Left ventricle myocardium inferior (tissue), 1 donor: ENCODE results near the gene KIFC3. TPM values are rescaled to one million over a fixed set of nuclear protein-coding genes. Genes with fewer than 3 reads are reported as not detected.
A peak's percentile ranks its signal among the peaks of the same experiment; 100 is the strongest.

Experiments
- DNase-seq: peaks from one replicate; pipeline ENCODE4 v3.0.0-alpha.2; 2020
- H3K27ac ChIP-seq: fragments of 200-600 bp; replicated peaks from 2 replicates; pipeline ENCODE4 v1.8.0; 2021
- H3K27me3 ChIP-seq: fragments of 200-600 bp; 2 replicates; pipeline ENCODE4 v1.8.0; 2021; ENCODE audit warnings: low read depth
- H3K36me3 ChIP-seq: fragments of 200-600 bp; 2 replicates; pipeline ENCODE4 v1.8.0; 2021
- H3K4me1 ChIP-seq: fragments of 200-600 bp; 2 replicates; pipeline ENCODE4 v1.8.0; 2021
- H3K4me3 ChIP-seq: fragments of 200-600 bp; 2 replicates; pipeline ENCODE4 v1.8.0; 2021; ENCODE audit warnings: mild to moderate bottlenecking, moderate library complexity
- H3K9me3 ChIP-seq: fragments of 200-600 bp; replicated peaks from 2 replicates; pipeline ENCODE4 v1.8.0; 2021
- intact Hi-C: fragments of 100-400 bp; cut with micrococcal nuclease; formaldehyde crosslinking; loops from one replicate; pipeline ENCODE4 v1.11.0; 2022
- total RNA-seq: library from RNA; stranded (reverse); fragmentation: NEBNext Ultra II Directional; extraction: Animal tissue kit (Norgen Biotek cat#: 25700); gene quantifications from one replicate; pipeline ENCODE4 v1.2.1, GENCODE V29; 2021
- TF ChIP-seq, protein P1 (sequence below): fragments of 200-600 bp; IDR thresholded peaks from 2 replicates; pipeline ENCODE4 v1.8.0; 2021; ENCODE audit warnings: antibody characterized with exemption, mild to moderate bottlenecking, borderline replicate concordance
- donor health status: DM: no; HTN: yes; CAD: no; lungs with severe emphysema.

The KIFC3 gene
- total RNA-seq, 1 donor from 2014 or later = 63.5 TPM

DNA sequence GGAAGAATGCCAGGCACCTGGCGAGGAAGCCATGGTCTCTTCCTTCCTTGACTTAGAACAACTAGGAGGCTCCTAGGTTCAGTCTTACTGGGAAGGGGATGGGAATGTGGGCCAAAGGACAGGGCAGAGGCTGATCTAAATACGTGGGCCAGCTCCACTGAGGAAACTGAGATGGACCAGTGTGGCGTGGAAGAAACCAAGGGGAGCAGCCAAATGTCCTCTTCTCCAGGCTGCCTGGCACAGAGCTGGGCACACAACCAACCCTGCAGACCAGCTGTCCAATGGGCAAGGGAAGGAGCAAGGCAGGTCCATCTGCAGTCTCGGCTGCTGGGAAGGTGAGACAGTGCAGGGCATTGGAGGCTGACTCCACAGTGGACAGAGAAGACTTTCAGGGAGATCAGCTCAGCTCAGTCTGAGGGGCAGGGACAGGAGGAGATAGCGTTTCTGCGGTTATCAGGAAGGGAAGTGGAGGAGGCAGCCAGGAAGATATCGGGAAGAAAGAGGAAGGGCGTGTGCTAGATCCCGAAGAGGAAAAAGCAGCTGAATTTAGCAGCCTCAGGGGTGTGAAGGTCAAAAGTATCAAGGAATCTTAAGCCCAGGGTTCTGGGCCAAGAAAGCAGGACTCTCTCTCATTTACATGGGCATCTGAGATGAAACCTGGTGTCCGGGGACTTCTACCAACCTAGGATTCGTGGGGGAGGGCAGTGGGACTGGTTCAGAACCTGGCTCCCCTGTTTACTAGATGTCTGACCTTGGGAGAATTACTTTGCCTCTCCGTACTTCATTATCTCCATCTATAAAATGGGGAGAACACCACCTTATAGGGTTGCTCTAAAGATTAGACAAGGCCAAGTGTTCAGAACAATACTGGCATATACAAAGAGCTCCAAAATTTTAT, 1.8 kb downstream of the KIFC3 start:
- Histone ChIP-seq H3K36me3 (peaks cover 17% of the 10 kb centered on the region), H3K4me3 (peak overlapping the region; percentile 79), H3K27ac (peak overlapping the region; percentile 96), H3K27me3 (no peaks in the 10 kb centered on the region), H3K4me1 (peaks cover 95% of the 10 kb centered on the region), H3K9me3 (no peaks in the 10 kb centered on the region)
- TF ChIP-seq, protein P1, sequence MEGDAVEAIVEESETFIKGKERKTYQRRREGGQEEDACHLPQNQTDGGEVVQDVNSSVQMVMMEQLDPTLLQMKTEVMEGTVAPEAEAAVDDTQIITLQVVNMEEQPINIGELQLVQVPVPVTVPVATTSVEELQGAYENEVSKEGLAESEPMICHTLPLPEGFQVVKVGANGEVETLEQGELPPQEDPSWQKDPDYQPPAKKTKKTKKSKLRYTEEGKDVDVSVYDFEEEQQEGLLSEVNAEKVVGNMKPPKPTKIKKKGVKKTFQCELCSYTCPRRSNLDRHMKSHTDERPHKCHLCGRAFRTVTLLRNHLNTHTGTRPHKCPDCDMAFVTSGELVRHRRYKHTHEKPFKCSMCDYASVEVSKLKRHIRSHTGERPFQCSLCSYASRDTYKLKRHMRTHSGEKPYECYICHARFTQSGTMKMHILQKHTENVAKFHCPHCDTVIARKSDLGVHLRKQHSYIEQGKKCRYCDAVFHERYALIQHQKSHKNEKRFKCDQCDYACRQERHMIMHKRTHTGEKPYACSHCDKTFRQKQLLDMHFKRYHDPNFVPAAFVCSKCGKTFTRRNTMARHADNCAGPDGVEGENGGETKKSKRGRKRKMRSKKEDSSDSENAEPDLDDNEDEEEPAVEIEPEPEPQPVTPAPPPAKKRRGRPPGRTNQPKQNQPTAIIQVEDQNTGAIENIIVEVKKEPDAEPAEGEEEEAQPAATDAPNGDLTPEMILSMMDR = no peak
- intact Hi-C loops = no loop called here
- DNase-seq = no peak

DNA sequence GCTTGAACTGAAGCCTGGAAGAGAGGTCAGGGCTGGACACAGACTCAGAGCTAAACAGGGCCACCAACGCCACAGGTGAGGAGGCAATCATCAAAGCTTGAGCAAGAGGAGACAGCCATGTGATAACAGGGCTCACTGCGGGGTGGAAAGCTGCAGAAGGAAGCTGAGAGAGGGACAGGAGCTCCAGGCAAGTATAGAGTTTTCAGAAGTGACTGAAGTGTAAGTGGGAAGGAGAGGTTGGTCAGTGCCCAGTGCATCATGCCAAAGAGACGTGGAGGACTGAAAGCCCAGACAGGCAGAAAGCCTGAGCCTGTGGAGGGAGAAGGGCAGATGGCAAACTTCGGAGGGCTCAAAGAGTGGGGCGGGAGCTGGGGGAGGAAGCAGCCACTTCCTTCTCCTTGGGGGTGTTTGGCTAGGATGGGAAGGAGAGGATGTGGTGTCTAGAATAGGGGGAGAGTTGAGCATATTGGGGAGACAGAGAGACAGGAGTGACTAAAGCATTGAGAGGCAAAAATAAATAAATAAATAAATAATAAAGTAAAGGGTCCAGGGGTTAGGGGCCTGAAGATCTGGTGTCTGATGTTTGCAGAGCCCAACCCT, 2.6 kb downstream of the KIFC3 start:
- no peaks in the 10 kb centered on the region for H3K9me3 ChIP-seq
- intact Hi-C loops = loop anchor here (10.0 kb wide), 1 partner anchor 65 kb away; no protein-coding TSS in a partner anchor
- peaks cover 93% of the 10 kb centered on the region for H3K4me1 ChIP-seq
- peak overlapping the region; percentile 96 for H3K27ac ChIP-seq
- peaks cover 22% of the 10 kb centered on the region for H3K36me3 ChIP-seq
- TF ChIP-seq, protein P1 = no peak
- H3K27me3 ChIP-seq = no peaks in the 10 kb centered on the region
- DNase-seq = no peak
- H3K4me3 ChIP-seq = peak overlapping the region; percentile 79

DNA sequence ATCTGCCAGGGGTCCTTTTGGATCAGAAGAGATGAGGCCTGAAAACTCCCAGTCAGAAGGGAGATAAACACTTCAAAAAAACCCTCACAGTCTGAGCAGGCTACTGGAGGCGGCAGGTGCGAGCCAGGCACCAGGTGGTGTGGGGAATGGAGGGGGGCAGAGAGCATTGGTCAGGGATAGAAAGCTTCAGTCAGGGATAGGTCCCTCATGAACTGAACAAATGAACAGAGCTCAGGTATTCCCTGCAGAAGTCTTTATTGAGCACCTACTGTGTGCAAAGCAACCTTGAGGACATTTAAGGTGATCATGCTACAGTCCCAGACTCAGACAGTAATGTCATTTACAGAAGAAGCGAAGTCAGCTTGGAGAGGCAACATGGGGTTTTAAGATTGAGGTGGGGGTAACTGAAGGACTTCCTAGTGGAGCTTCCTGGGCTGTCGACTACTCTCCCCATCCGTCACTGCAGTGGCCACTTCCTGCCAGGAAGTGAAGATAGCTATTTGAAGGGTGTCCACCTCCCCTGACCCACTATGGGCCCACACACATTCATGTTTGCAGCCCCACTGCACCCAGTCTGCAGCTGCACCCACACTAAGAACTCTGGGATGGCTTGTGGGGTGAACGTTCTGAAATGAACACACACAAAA, 3.2 kb downstream of the KIFC3 start:
- H3K4me1 ChIP-seq = peaks cover 87% of the 10 kb centered on the region
- TF ChIP-seq, protein P1 = no peak
- H3K9me3 ChIP-seq = no peaks in the 10 kb centered on the region
- no peak for DNase-seq
- H3K27me3 ChIP-seq = no peaks in the 10 kb centered on the region
- peak overlapping the region; percentile 96 for H3K27ac ChIP-seq
- intact Hi-C loops = loop anchor here (10.0 kb wide), 1 partner anchor 66 kb away; no protein-coding TSS in a partner anchor
- H3K4me3 ChIP-seq = peak overlapping the region; percentile 79
- peaks cover 28% of the 10 kb centered on the region for H3K36me3 ChIP-seq

DNA sequence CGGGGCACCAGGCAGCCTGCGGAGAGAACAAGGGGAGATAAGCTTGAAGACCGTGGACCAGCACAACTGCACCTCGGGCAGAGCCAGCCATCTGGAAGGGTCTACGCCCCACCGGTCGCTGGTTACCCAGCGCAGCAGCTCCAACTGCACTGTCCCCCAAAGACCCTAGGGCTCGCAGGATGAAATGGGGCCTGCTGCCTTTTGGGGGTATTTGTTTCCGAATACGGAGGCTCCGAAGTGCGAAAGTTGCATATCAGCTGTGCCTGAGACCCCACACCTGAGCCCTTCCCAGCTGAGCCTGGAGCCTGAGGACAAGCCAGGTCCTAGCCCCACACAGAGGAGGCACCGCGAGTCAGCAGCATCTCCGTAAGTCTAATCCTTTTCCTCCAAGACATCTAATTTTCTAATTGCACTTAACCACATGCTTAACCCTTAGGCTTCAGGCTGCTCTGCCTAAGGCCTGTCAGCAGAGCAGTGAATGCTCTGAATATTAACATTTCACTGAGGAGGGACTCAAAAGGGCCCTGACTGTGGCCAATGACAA, 4.0 kb downstream of the KIFC3 start:
- no peaks in the 10 kb centered on the region for H3K9me3 ChIP-seq
- peaks cover 35% of the 10 kb centered on the region for H3K36me3 ChIP-seq
- H3K4me3 ChIP-seq = peak overlapping the region; percentile 53
- no peaks in the 10 kb centered on the region for H3K27me3 ChIP-seq
- DNase-seq = no peak
- intact Hi-C loops = loop anchor here (10.0 kb wide), 1 partner anchor 66 kb away; no protein-coding TSS in a partner anchor
- TF ChIP-seq, protein P1 = no peak
- peaks cover 80% of the 10 kb centered on the region for H3K4me1 ChIP-seq
- peak overlapping the region; percentile 96 for H3K27ac ChIP-seq
